ENCODE measurements around the gene LETM1. TPM values are rescaled to one million over a fixed set of nuclear protein-coding genes. Genes with fewer than 3 reads are reported as not detected.

The LETM1 gene
- total RNA-seq, 2 donors from 2014 or later: 45.7 to 52.4 TPM

- peaks cover 46% of the 10 kb centered on the region for H3K27me3 Mint-ChIP-seq (ENCODE audit: insufficient read depth)
- Histone ChIP-seq H3K36me3 (ENCODE audit: control insufficient read depth, insufficient read depth, low read length) (no peaks in the 10 kb centered on the region), H3K27me3 (ENCODE audit: control insufficient read depth, insufficient read depth, low read length, poor library complexity, severe bottlenecking) (peaks cover 8% of the 10 kb centered on the region), H3K27ac (ENCODE audit: low read depth, low read length) (no peak overlapping the region), H3K4me3 (ENCODE audit: low read length) (no peak overlapping the region), H3K4me1 (ENCODE audit: control insufficient read depth, insufficient read depth, low read length) (peaks cover 11% of the 10 kb centered on the region), H3K9ac (ENCODE audit: extremely low read depth, low read length, poor library complexity, severe bottlenecking) (no peak overlapping the region), H3K9me3 (ENCODE audit: control insufficient read depth, low read length) (no peaks in the 10 kb centered on the region)
- H3K9me3 Mint-ChIP-seq: no peaks in the 10 kb centered on the region
- H3K27ac Mint-ChIP-seq: no peak overlapping the region
- TF ChIP-seq, protein P1, sequence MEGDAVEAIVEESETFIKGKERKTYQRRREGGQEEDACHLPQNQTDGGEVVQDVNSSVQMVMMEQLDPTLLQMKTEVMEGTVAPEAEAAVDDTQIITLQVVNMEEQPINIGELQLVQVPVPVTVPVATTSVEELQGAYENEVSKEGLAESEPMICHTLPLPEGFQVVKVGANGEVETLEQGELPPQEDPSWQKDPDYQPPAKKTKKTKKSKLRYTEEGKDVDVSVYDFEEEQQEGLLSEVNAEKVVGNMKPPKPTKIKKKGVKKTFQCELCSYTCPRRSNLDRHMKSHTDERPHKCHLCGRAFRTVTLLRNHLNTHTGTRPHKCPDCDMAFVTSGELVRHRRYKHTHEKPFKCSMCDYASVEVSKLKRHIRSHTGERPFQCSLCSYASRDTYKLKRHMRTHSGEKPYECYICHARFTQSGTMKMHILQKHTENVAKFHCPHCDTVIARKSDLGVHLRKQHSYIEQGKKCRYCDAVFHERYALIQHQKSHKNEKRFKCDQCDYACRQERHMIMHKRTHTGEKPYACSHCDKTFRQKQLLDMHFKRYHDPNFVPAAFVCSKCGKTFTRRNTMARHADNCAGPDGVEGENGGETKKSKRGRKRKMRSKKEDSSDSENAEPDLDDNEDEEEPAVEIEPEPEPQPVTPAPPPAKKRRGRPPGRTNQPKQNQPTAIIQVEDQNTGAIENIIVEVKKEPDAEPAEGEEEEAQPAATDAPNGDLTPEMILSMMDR (conservative IDR thresholded peaks at IDR 0.05): no peak
- 91 to 93% methylated on average over 2 to 3 of the region's 3 CpGs for WGBS, 2 experiments (ENCODE audit: insufficient coverage in 1 of 2, insufficient read length in 1 of 2)
- DNase-seq: no peak
- peaks cover 19% of the 10 kb centered on the region for H3K4me1 Mint-ChIP-seq
- no peak overlapping the region for H3K4me3 Mint-ChIP-seq
- no peaks in the 10 kb centered on the region for H3K36me3 Mint-ChIP-seq (ENCODE audit: low read depth)
Measured at GRCh38 chr4:1868912-1869311, 13.0 kb upstream of the LETM1 start.

DNA sequence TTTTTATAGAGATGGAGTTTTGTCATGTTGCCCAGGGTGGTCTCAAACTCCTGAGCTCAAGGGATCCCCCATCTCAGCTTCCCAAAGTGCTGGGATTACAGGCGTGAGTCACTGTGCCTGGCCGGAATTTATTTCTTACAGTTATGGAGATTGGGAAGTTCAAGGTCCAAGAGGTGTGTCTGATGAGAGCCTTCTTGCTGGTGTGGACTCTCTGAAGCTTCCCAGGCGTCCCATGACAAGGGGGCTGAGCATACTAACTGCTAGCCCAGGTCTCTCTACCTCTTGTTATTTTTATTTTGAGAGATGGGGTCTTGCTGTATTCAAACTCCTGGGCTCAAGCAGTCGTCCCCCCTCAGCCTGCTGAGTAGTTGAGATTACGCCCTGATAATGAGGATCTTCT, 12.3 kb upstream of the LETM1 start:
- no peaks in the 10 kb centered on the region for H3K36me3 ChIP-seq (ENCODE audit: control insufficient read depth, insufficient read depth, low read length)
- DNase-seq: no peak
- H3K4me3 Mint-ChIP-seq: no peak overlapping the region
- no peaks in the 10 kb centered on the region for H3K9me3 ChIP-seq (ENCODE audit: control insufficient read depth, low read length)
- H3K4me1 ChIP-seq (ENCODE audit: control insufficient read depth, insufficient read depth, low read length): peaks cover 13% of the 10 kb centered on the region
- H3K9me3 Mint-ChIP-seq: no peaks in the 10 kb centered on the region
- peaks cover 52% of the 10 kb centered on the region for H3K27me3 Mint-ChIP-seq (ENCODE audit: insufficient read depth)
- no peak overlapping the region for H3K4me3 ChIP-seq (ENCODE audit: low read length)
- peaks cover 19% of the 10 kb centered on the region for H3K4me1 Mint-ChIP-seq
- no peaks in the 10 kb centered on the region for H3K36me3 Mint-ChIP-seq (ENCODE audit: low read depth)
- H3K9ac ChIP-seq (ENCODE audit: extremely low read depth, low read length, poor library complexity, severe bottlenecking): no peak overlapping the region
- WGBS, 2 experiments (ENCODE audit: insufficient coverage in 1 of 2, insufficient read length in 1 of 2): 82 to 90% methylated on average over 5 of the region's 5 CpGs
- H3K27ac Mint-ChIP-seq: no peak overlapping the region
- peaks cover 15% of the 10 kb centered on the region for H3K27me3 ChIP-seq (ENCODE audit: control insufficient read depth, insufficient read depth, low read length, poor library complexity, severe bottlenecking)
- no peak overlapping the region for H3K27ac ChIP-seq (ENCODE audit: low read depth, low read length)
- TF ChIP-seq, protein P1 (conservative IDR thresholded peaks at IDR 0.05): no peak

DNA sequence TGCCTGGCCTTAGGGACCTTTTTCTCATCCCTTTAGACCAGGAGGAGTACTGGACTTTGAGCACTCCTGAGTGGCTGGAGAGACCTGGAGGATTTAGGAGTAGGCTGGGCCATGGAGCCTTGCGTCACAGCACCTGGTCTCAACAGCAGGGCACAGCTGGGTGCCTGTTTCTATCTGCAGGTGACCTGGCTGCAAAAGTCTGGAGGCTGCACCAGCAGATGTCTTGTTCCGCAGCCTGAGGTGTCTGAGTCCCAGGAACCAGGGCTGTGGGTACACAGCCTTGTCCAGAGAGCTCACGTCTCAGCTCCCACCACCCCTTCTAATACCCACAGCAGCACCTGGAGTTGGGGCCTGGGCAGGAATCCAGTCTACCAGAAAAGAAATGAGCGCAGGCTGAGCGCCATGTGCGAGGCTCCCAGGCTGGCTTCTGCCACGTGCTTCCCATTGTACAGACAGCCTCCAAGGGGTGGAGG, 10.3 kb upstream of the LETM1 start:
- Histone ChIP-seq H3K27ac (ENCODE audit: low read depth, low read length) (no peak overlapping the region), H3K27me3 (ENCODE audit: control insufficient read depth, insufficient read depth, low read length, poor library complexity, severe bottlenecking) (peaks cover 34% of the 10 kb centered on the region), H3K4me1 (ENCODE audit: control insufficient read depth, insufficient read depth, low read length) (peaks cover 13% of the 10 kb centered on the region), H3K9me3 (ENCODE audit: control insufficient read depth, low read length) (no peaks in the 10 kb centered on the region), H3K4me3 (ENCODE audit: low read length) (no peak overlapping the region), H3K9ac (ENCODE audit: extremely low read depth, low read length, poor library complexity, severe bottlenecking) (no peak overlapping the region), H3K36me3 (ENCODE audit: control insufficient read depth, insufficient read depth, low read length) (no peaks in the 10 kb centered on the region)
- Mint-ChIP-seq H3K27ac (no peak overlapping the region), H3K4me1 (peaks cover 21% of the 10 kb centered on the region), H3K27me3 (ENCODE audit: insufficient read depth) (peaks cover 70% of the 10 kb centered on the region), H3K4me3 (no peak overlapping the region), H3K9me3 (no peaks in the 10 kb centered on the region), H3K36me3 (ENCODE audit: low read depth) (no peaks in the 10 kb centered on the region)
- WGBS, 2 experiments (ENCODE audit: insufficient coverage in 1 of 2, insufficient read length in 1 of 2): 83 to 84% methylated on average over 3 to 7 of the region's 7 CpGs
- DNase-seq: no peak
- TF ChIP-seq, protein P1 (conservative IDR thresholded peaks at IDR 0.05): no peak
